ENCODE results near the gene LPAR3.

- TF ChIP-seq CTCF (IDR thresholded peaks at IDR 0.05; ENCODE audit: low read length) (no peak), EZH2 (optimal IDR thresholded peaks at IDR 0.05; ENCODE audit: low read depth, low read length) (no peak)
Measured at GRCh38 chr1:84797603-84798002, 95.4 kb downstream of the LPAR3 start.

Measured in MM.1S (cell line).